GM20000 (cell line): ENCODE measurements around the gene TFDP2.

Experiments used
- DNase-seq: peaks from one replicate; pipeline ENCODE4 v3.0.0; 2012; ENCODE audit warnings: low spot score
- TF ChIP-seq, protein P1 (sequence below): IDR thresholded peaks from 2 replicates; pipeline ENCODE4 v1.5.1; 2012; ENCODE audit warnings: mild to moderate bottlenecking, control low read depth; ENCODE audit errors: extremely low read depth, missing control alignments

Gene TFDP2

GRCh38 chr3:141972399-141972798 lies 176.9 kb downstream of the TFDP2 start:
- no peak for DNase-seq
- TF ChIP-seq, protein P1, sequence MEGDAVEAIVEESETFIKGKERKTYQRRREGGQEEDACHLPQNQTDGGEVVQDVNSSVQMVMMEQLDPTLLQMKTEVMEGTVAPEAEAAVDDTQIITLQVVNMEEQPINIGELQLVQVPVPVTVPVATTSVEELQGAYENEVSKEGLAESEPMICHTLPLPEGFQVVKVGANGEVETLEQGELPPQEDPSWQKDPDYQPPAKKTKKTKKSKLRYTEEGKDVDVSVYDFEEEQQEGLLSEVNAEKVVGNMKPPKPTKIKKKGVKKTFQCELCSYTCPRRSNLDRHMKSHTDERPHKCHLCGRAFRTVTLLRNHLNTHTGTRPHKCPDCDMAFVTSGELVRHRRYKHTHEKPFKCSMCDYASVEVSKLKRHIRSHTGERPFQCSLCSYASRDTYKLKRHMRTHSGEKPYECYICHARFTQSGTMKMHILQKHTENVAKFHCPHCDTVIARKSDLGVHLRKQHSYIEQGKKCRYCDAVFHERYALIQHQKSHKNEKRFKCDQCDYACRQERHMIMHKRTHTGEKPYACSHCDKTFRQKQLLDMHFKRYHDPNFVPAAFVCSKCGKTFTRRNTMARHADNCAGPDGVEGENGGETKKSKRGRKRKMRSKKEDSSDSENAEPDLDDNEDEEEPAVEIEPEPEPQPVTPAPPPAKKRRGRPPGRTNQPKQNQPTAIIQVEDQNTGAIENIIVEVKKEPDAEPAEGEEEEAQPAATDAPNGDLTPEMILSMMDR, result no peak

- TF ChIP-seq, protein P1, result no peak
- no peak for DNase-seq
These were observed 177.8 kb downstream of the TFDP2 start for GRCh38 chr3:141971571-141971970.

DNA sequence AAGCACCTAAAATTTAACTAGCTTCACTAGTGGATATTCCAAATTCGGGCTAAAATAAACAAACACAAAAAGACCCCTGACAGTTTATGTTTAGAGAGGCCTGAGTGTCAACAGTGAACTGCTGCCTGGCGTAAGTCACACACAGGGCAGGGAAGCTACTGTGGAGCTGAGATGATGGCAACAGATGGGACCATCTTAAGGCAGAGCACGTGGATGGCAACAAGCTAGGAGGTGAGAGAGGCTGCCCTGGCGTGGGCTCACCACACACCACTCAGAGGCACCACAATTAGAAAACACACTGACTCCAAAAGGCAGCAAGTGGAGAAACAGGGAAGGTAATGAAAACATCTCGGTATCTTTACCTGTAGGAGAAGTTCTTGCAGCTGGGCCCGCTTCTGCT lies 179.6 kb downstream of the TFDP2 start:
- DNase-seq, result no peak
- TF ChIP-seq, protein P1, result no peak

GRCh38 chr3:141965471-141965870 lies 183.9 kb downstream of the TFDP2 start:
- DNase-seq, result no peak
- TF ChIP-seq, protein P1, result no peak

DNA sequence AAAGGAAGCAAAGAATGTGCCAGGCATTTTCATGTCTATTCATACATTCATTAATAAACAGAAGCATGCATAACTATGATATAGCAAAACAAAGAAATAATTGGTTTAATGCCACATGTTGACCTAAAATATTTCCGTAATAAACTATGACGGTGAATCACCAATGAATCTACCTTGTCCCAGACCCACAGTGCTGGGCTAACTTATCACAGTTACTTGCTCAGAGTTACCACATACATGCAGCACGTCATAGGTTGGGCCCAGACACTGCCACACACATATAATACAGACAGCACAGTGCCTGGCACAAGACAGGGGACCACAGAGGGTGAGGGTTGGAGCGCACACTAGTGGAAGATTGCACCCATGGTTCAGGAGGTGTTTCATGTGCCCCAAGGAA lies 186.0 kb downstream of the TFDP2 start:
- TF ChIP-seq, protein P1, result no peak

DNA sequence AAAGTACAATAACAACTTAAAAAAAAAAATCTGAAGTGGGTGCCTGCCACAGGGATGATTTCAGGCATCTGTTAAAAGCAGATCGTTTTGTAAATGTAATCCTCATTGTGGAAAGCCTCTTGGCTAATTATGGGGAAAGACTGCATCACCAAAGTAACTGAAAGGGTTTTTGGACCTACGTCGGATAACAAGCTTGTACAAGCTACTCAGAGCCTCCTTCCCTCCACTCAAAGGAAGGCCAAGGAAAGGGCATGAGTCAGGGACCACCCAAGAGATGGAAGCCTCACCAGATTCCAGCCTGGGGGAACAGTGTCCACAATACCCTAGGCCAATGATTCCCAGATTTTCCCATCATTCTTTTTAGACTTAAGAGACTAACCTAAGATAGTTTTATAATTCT lies 188.6 kb downstream of the TFDP2 start:
- TF ChIP-seq, protein P1, result no peak
- no peak for DNase-seq

More for the DNA sequence above, 186.0 kb downstream of the TFDP2 start:
- DNase-seq, result no peak

DNA sequence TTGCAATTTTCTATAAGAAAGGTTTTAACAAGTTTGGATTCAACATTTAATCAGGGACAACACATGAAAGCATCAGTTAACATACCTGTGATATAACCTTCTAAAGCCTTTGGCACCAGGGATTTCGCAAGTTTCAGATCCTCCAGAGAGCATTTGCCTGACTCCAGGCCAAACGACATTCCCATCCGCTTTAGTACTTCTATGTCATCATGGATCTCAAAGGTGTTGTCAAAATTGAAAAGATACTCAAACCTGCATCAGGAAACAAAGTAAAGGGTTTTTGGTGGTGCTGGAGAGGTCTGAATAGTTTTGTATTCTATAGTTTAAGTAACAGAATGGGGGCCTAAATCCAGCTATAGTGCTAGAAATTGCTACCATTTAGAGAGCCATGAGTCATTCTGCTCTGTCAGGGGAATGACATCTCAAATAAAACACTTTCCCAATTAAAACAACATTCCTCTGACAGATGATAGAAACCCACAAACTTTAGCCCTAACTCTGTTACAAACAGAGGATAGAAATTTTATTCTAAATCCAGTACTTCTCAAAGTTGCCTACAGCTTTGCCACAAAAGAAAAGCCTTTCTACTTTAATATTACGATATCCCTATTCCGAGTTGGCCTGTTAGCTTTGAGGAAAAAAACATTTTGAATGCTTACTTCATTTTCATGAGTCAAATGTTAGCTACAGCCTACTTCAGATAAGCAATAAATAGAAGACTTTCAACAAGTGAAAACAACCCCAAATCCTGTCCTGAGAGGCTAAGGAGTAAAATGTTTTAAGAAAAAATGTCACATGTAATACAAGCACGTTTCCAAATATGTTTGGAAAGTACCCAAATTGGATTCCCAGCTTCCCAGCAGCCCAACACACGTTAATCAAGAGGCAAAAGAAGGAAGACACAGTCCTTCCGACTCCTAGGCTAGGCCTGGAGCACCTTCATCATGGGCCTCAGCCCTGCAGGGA lies 189.5 kb downstream of the TFDP2 start:
- TF ChIP-seq, protein P1, result no peak
- DNase-seq, result no peak
